ENCODE results near the gene STOX2. TPM values are rescaled to one million over a fixed set of nuclear protein-coding genes. Genes with fewer than 3 reads are reported as not detected.

STOX2 gene
- total RNA-seq, 4 donors from 2014 or later = 21.6 to 23.7 (median 22.8) TPM

- Histone ChIP-seq H3K36me3 (no peaks in the 10 kb centered on the region), H3K27me3 (no peaks in the 10 kb centered on the region), H3K4me3 (no peak overlapping the region), H3K27ac (no peak overlapping the region), H3K9me3 (no peaks in the 10 kb centered on the region), H3K4me1 (peaks cover 0 to 15% (median 0%) of the 10 kb centered on the region in 3 donors)
- WGBS, 2 donors = 65 to 83% methylated on average over 6 to 11 of the region's 12 CpGs
- DNase-seq = no peak
- intact Hi-C loops (cut with DNase I) = no loop called here
- TF ChIP-seq CTCF (IDR thresholded peaks at IDR 0.05) = no peak
- TF ChIP-seq POLR2A (IDR thresholded peaks at IDR 0.05) = no peak
Measured at GRCh38 chr4:183919141-183919540, 14.0 kb downstream of the STOX2 start.

GRCh38 chr4:183920512-183920911 lies 15.4 kb downstream of the STOX2 start:
- Histone ChIP-seq H3K36me3 (no peaks in the 10 kb centered on the region), H3K27me3 (no peaks in the 10 kb centered on the region), H3K4me1 (peaks cover 0 to 15% (median 0%) of the 10 kb centered on the region in 3 donors), H3K27ac (no peak overlapping the region), H3K9me3 (no peaks in the 10 kb centered on the region), H3K4me3 (no peak overlapping the region)
- intact Hi-C loops (cut with DNase I) = no loop called here
- 48 to 52% methylated on average over 3 of the region's 3 CpGs for WGBS, 2 donors
- no peak for TF ChIP-seq POLR2A (IDR thresholded peaks at IDR 0.05)
- no peak for TF ChIP-seq CTCF (IDR thresholded peaks at IDR 0.05)
- no peak for DNase-seq

GRCh38 chr4:183921335-183921734 lies 16.2 kb downstream of the STOX2 start:
- Histone ChIP-seq H3K4me3 (no peak overlapping the region), H3K27ac (no peak overlapping the region), H3K9me3 (no peaks in the 10 kb centered on the region), H3K27me3 (no peaks in the 10 kb centered on the region), H3K4me1 (peaks cover 0 to 15% (median 0%) of the 10 kb centered on the region in 3 donors), H3K36me3 (no peaks in the 10 kb centered on the region)
- DNase-seq = no peak
- intact Hi-C loops (cut with DNase I) = no loop called here
- TF ChIP-seq CTCF (IDR thresholded peaks at IDR 0.05) (no peak), POLR2A (IDR thresholded peaks at IDR 0.05) (no peak)
- WGBS, 2 donors = 68 to 83% methylated on average over 2 of the region's 2 CpGs

- Histone ChIP-seq H3K4me3 (no peak overlapping the region), H3K27ac (no peak overlapping the region), H3K4me1 (peaks cover 0 to 12% (median 0%) of the 10 kb centered on the region in 3 donors), H3K27me3 (no peaks in the 10 kb centered on the region), H3K36me3 (no peaks in the 10 kb centered on the region), H3K9me3 (no peaks in the 10 kb centered on the region)
- 82 to 85% methylated on average over 10 to 12 of the region's 12 CpGs for WGBS, 2 donors
- no peak for TF ChIP-seq CTCF (IDR thresholded peaks at IDR 0.05)
- TF ChIP-seq POLR2A (IDR thresholded peaks at IDR 0.05) = no peak
- no peak for DNase-seq
- intact Hi-C loops (cut with DNase I) = no loop called here
Measured at GRCh38 chr4:183924362-183925044, 19.4 kb downstream of the STOX2 start.

GRCh38 chr4:183926950-183927349 lies 21.8 kb downstream of the STOX2 start:
- peaks cover 0 to 3% (median 0%) of the 10 kb centered on the region in 3 donors for H3K4me1 ChIP-seq
- no peaks in the 10 kb centered on the region for H3K9me3 ChIP-seq
- no peak for TF ChIP-seq POLR2A (IDR thresholded peaks at IDR 0.05)
- TF ChIP-seq CTCF (IDR thresholded peaks at IDR 0.05) = no peak
- H3K27ac ChIP-seq = no peak overlapping the region
- whole genome bisulfite sequencing, 2 donors = 80 to 90% methylated on average over 5 of the region's 5 CpGs
- intact Hi-C loops (cut with DNase I) = no loop called here
- no peaks in the 10 kb centered on the region for H3K36me3 ChIP-seq
- no peak overlapping the region for H3K4me3 ChIP-seq
- no peak for DNase-seq
- no peaks in the 10 kb centered on the region for H3K27me3 ChIP-seq

All from esophagus squamous epithelium (tissue), 5 donors.